Measurements from ENCODE around the gene ZER1.

Gene ZER1

DNA sequence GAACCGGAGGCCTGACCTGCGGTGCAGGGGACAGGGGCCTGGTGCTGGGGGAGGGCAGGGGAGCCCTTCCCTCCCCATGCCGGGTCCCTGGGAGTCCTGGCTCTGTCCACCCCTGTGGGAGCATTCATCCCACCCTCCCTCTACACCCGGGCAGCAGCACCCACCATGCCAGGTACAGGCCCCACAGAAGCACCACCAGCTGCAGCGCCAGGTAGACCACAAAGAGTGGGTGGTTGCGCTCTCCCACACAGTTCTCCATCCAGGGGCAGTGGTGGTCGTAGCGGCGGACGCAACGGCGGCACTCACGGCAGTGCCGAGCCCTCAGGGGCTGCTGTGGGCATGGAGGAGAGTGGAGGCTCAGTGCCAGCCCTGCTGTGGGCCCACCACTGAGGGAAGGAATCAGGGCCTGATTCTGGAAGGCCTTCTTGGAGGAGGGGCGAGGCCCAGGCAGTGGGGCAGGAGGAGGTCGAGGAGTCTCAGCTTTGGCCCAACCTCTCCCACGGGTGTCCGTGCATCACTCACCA is 50.2 kb downstream of the ZER1 start:
- no peak for DNase-seq (ENCODE audit: low read depth, low spot score)
- no peak overlapping the region for H3K4me3 ChIP-seq (ENCODE audit: low read length)

DNA sequence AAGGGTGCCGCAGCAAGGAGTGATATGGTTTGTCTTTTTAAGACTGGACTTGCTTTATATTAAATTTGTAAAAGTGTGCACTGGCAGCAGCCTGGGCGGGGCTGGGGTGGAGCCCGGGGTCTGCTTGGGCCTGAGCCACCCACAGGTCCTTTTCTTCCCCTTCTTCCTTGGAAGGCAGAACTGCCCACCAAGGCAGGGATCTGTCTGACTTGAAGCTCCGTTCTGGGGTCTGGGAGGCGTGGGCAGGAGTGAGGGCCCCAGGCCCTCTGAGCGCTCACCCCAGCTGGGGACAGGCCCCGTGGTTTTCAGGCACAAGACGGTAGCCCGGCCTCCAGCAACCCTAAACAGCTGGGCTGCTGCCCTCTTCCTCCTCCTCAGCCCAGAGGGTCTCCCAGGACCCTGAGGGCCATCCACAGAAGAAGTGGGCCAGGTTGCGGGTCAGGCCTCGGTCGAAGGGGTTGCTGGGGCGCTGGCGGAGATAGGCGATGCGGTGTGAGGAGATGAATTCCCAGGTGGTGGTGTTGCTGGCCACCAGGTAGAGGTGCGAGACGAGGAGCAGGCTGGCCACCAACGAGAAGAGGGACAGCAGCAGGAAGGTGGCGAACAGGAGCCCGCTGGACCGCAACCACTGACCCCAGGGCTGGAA is 50.8 kb downstream of the ZER1 start:
- no peak for DNase-seq (ENCODE audit: low read depth, low spot score)

DNA sequence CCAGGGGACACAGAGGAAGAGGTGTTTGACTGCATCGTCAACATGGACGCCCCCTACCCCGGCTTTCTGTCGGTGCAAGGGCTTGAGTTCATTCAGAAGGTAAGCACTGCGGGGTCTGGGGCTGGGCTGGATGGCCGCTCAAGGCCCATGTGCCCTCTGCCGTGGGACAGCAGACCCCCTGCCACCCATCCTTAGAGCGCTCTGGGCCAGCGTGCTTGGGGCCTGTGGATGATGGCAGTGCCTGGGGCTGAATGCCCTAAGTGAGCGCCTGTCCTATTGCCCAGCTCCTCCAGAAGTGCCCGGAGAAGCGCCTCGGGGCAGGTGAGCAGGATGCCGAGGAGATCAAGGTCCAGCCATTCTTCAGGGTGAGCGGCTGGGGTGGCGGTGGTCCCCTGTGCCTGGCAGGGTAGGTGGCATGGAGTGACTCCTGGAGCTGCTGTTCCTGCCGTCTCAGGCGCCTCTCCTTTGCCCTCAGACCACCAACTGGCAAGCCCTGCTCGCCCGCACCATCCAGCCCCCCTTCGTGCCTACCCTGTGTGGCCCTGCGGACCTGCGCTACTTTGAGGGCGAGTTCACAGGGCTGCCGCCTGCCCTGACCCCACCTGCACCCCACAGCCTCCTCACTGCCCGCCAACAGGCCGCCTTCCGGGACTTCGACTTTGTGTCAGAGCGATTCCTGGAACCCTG is 51.7 kb downstream of the ZER1 start:
- DNase-seq (ENCODE audit: low read depth, low spot score) = no peak
- no peak overlapping the region for H3K4me3 ChIP-seq (ENCODE audit: low read length)

More for the DNA sequence above, 50.8 kb downstream of the ZER1 start:
- no peak overlapping the region for H3K4me3 ChIP-seq (ENCODE audit: low read length)

DNA sequence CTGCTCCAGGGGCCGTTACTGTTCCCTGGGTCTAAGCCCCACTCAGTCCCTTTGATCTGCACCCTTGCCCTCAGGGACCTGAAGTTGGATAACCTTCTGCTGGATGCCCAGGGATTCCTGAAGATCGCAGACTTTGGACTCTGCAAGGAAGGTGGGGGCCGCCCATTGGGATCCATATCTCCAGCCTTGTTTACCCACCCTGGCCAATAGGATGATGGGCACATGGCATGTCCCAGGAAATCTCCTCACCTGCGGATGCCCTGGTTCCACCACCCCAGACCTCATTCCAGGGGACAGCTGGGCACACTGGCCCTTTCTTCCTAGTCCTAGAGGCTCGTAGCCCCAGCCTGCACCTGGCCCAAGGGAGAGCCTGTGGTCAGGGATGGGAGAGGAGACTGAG is 53.3 kb downstream of the ZER1 start:
- no peak overlapping the region for H3K4me3 ChIP-seq (ENCODE audit: low read length)
- DNase-seq (ENCODE audit: low read depth, low spot score) = no peak

DNA sequence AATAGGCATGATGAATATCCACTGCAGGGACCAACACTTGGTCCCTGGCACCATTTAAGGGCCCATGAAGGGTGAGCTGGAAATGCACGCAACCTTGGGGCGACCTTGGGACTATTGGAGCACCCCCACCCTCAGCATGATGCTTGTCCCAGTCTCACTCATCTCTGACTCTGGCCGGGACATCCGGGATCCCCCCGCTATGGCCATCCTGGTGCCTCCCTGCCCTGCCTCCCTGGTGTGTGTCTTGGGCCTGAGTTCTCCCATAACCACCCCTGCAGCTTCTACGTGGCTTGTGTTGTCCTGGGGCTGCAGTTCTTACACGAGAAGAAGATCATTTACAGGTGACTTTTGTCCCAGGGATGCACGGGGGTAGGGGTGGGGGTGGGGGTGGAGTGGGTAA is 53.7 kb downstream of the ZER1 start:
- no peak overlapping the region for H3K4me3 ChIP-seq (ENCODE audit: low read length)
- DNase-seq (ENCODE audit: low read depth, low spot score) = no peak

DNA sequence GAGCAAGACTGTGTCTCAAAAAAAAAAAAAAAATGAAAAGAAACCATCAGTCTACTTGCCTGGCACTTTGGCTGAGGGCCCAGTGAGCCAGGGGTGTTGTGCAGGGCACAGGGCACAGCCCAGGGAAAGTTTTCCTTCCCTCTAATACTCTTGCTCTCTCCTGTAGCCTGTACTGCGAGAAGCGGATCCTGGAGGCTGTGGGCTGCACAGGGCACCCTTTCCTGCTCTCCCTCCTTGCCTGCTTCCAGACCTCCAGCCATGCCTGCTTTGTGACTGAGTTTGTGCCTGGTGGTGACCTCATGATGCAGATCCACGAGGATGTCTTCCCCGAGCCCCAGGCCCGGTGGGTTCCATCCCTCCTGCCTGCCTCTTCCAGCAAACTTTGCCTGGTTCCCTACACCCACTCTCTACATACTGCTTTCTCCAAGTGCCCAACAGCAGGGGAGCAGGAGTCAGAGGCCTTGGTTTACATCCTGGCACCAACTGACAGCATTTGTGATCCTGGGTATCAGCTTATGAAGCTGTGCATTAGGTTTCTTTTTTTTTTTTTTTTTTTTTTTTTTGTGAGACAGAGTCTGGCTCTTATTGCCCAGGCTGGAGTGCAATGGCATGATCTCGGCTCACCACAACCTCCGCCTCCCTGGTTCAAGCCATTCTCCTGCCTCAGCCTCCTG is 55.0 kb downstream of the ZER1 start:
- DNase-seq (ENCODE audit: low read depth, low spot score) = no peak
- H3K4me3 ChIP-seq (ENCODE audit: low read length) = no peak overlapping the region

DNA sequence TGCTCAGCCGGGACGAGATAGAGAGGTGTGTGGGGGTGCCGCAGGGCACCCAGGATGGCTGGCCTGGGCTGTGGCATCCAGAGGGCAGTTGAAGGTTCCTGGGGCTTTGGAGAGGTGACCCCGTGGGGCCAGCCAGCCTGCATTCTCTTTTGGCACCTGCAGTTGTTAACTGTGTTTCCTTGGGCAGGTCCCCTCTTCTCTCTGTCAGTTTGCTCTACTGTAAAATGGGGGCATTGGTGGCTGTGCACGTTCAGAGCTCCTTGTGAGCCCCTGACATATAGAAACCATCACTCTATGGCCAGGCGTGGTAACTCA is 56.3 kb downstream of the ZER1 start:
- DNase-seq (ENCODE audit: low read depth, low spot score) = no peak
- H3K4me3 ChIP-seq (ENCODE audit: low read length) = no peak overlapping the region

DNA sequence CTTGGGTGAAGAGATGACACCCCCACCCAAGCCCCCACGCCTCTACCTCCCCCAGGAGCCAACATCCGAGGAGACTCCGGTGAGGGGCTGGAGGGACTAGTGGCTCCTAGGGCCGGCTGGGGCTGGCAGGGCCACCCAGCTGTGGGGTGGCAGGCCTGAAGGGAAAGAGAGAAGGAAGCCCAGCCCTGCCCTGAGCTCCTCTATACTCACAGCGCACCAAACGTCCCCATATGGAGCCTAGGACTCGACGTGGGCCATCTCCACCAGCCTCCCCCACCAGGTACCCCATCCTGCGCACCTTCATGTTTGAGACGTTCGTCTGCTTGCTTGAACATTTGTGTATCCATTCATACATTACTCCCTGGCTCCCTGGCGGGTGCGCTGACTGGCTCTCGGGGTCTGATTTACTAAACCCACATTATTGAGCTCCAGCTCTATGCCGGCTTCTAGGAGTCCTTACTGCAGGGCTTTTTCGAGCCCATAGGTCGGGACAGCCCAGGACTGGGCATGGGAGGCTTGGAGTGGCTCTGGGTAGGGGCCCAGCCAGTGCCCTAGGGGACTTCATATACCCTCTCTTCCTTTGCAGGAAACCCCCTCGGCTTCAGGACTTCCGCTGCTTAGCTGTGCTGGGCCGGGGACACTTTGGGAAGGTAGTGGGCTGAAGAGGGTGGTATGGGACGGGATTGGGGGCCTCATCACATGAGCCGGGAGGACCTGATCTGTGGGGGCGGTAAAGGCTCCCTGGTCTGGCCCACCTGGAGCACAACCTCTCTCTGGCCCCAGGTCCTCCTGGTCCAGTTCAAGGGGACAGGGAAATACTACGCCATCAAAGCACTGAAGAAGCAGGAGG is 56.9 kb downstream of the ZER1 start:
- no peak for DNase-seq (ENCODE audit: low read depth, low spot score)
- no peak overlapping the region for H3K4me3 ChIP-seq (ENCODE audit: low read length)

DNA sequence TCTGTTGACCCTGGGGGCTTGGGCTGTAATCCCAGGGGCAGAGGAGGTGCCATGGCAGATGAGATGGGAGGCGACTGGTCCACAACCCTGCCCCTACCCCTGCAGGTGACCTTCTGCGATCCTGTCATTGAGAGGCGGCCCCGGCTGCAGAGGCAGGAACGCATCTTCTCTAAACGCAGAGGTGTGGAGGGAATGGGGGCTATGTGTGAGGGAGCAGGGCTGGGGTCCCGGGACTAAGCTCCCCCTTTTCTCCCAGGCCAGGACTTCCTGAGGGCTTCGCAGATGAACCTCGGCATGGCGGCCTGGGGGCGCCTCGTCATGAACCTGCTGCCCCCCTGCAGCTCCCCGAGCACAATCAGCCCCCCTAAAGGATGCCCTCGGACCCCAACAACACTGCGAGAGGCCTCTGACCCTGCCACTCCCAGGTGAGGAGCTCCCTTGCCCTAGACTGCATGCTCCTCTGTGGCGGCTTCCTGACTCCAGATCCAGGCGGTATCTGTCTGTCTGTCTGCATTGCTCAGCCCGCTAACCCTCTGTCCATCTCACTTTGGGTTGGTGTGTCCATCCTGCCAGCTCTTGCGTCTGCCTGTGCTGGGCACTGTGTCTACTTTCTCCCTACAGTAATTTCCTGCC is 57.7 kb downstream of the ZER1 start:
- H3K4me3 ChIP-seq (ENCODE audit: low read length) = no peak overlapping the region
- DNase-seq (ENCODE audit: low read depth, low spot score) = no peak

DNA sequence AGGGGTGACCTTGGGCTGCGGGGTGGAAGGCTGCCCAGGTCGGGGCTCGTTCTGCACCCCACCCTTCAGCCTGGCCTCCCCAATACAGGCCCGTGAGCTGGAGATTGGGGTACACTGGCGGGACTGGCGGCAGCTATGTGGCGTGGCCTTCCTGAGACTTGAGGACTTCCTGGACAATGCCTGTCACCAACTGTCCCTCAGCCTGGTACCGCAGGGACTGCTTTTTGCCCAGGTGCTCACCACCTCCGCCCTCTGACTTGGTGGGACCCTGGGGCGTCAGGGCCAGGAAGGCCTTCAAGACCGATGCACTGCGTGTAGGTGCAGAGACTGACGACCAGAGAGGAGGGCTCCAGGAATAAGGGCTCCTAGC is 58.3 kb downstream of the ZER1 start:
- H3K4me3 ChIP-seq (ENCODE audit: low read length) = no peak overlapping the region

DNA sequence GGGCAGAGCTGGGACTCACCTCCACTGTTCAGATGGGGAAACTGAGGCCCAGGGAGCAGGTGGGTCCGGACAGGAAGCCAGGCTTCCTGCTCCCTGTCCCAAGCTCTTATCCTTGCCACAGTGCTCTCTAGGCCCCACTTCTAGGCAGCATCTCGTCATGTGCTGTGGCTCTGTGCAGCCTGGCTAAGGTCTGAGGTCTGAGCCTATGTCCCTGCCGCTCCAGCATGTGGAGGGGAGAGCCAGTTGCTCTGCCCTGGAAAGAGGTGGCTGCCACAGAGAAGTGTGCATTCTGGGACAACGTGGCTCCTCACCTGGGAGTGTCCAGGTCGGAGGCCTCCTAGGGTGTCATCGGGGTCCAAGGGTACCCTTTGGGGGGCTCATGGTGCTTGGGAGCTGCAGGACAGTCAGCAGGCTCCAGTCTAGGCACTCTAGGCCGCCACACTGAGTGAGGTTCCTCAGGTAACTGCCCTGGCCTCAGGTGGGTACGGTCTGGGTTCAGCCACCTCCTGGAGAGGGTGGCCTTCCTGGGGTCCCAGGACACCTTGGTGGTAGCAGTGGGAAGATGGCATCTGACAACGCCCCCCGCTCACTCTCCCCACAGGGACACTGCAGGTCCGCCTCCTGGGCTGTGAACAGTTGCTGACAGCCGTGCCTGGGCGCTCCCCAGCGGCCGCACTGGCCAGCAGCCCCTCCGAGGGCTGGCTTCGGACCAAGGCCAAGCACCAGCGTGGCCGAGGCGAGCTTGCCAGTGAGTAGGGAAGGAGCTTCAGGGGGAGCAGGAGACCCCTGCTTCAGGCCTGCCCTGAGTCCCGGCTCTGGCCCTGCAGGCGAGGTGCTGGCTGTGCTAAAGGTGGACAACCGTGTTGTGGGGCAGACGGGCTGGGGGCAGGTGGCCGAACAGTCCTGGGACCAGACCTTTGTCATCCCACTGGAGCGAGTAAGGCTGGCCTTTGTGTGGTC is 59.0 kb downstream of the ZER1 start:
- DNase-seq (ENCODE audit: low read depth, low spot score) = no peak
- H3K4me3 ChIP-seq (ENCODE audit: low read length) = no peak overlapping the region

More for the DNA sequence above, 58.3 kb downstream of the ZER1 start:
- no peak for DNase-seq (ENCODE audit: low read depth, low spot score)

DNA sequence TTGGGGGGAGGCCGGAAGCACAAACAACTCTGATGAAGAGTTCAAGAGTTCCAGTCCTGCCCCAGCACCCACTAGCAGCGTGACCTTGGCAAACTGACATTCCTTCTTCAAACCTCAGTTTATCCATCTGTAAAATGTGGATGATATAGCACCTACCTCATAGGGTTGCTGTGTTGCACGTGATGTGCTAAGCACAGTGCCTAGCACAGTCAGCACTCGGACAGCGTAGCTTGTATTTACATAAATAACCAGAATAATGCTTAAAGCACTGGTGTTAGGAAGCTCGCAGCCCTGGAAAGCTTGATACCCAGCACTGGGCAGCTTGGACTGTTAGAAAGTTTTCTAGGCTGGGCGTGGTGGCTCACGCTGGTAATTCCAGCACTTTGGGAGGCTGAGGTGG is 64.3 kb downstream of the ZER1 start:
- no peak for DNase-seq (ENCODE audit: low read depth, low spot score)
- no peak overlapping the region for H3K4me3 ChIP-seq (ENCODE audit: low read length)

DNA sequence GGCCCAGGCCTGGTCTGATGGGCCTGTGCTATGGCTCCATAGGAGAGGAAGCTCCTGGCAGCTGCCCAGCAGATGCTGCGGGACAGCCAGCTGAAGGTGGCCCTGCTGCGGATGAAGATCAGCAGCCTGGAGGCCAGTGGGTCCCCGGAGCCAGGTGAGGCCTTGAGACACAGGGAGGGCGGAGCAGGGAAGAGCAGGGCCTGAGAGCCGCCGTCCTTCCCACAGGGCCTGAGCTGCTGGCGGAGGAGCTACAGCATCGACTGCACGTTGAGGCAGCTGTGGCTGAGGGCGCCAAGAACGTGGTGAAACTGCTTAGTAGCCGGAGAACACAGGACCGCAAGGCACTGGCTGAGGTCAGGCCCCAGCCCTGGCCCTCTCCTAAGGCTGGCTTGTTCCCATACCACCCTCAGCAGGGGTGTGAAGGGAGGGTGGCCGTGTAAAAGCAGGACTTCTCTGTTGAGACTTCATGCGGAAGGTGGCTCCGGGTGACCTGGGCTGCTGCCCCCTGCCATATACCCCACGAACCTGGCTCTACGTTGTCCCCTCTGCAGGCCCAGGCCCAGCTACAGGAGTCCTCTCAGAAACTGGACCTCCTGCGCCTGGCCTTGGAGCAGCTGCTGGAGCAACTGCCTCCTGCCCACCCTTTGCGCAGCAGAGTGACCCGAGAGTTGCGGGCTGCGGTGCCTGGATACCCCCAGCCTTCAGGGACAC is 64.9 kb downstream of the ZER1 start:
- H3K4me3 ChIP-seq (ENCODE audit: low read length) = no peak overlapping the region
- no peak for DNase-seq (ENCODE audit: low read depth, low spot score)

DNA sequence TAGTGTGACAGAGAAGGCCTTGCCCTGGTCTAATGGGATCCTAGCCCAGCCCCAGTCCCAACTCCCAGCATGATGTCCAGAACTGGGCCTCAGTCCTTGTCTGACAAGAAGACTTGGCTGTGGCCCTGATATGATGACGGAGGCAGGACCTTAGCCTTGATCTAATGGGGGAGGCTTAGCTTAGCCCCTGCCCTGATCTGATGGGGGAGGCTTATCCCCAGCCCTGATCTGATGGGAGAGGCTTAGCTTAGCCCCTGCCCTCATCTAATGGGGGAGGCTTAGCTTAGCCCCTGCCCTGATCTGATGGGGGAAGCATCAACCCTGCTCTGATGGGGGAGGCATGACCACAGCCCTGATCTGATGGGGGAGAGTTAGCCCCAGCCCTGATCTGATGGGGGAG is 65.7 kb downstream of the ZER1 start:
- H3K4me3 ChIP-seq (ENCODE audit: low read length) = no peak overlapping the region
- no peak for DNase-seq (ENCODE audit: low read depth, low spot score)

DNA sequence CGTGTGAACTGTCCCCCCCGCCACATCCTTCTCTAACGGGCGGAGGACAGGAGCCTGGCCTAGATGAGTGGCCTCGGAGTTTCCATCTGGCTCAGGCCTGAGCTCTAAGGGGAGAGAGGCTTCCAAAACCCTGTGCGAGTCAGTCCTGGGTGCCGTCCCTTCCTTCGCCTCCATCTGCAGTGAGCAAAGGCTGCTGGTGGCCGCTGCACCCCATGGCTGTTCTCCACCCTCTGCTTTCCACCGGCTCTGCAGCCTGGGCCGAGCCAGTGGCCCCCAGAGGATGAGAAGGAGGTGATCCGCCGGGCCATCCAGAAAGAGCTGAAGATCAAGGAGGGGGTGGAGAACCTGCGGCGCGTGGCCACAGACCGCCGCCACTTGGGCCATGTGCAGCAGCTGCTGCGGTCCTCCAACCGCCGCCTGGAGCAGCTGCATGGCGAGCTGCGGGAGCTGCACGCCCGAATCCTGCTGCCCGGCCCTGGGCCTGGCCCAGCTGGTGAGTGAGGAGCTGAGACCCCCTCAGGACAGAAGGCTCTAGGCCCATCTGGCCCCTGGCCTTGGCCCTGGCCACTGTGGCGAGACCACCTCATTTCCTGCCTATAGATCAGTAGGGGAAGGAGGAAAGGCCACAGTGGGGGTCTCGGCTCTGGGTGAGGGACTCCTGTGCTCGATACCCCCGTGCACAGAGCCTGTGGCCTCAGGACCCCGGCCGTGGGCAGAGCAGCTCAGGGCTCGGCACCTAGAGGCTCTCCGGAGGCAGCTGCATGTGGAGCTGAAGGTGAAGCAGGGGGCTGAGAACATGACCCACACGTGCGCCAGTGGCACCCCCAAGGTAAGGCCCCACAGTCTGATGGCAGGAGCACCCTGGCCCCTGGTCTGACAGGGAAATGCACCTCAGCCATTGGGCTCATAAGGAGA is 66.4 kb downstream of the ZER1 start:
- no peak overlapping the region for H3K4me3 ChIP-seq (ENCODE audit: low read length)
- DNase-seq (ENCODE audit: low read depth, low spot score) = no peak

DNA sequence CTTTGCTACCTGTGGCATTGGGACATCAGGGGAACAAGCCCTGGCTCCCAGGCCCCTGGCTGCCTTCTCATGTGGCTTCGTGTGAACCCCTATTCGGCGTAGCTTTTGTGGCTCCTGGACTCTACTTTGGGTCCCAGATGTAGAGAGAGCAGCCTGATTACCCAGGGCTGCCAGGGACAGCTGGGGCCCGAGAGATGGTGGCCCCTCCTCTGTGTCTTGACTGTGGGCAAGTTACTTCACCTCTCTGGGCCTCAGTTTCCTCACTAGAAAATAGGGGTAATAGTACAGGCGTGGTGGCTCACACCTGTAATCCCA is 67.4 kb downstream of the ZER1 start:
- H3K4me3 ChIP-seq (ENCODE audit: low read length) = no peak overlapping the region
- no peak for DNase-seq (ENCODE audit: low read depth, low spot score)

Measured in Jurkat, Clone E6-1 (cell line).